Stimulated activated naive CD8-positive, alpha-beta T cell treated with anti-CD3 and anti-CD28 coated beads, Interleukin-15, amount 100 ng/mL, for 72 hours (primary cell): ENCODE measurements around the gene ALG3.

Experiments used
- ATAC-seq: fragments of 150-1000 bp; cut with Tn5 transposase; 2 replicates; pipeline ENCODE4 v1.10.0; 2021; ENCODE audit warnings: mild to moderate bottlenecking, moderate library complexity
- DNase-seq, 2 donors: peaks; one replicate each; pipeline ENCODE4 v3.0.0; 2021 to 2022
- H3K27ac Mint-ChIP-seq, 2 donors: one replicate each; pipeline ENCODE4 v1.8.0; 2022; ENCODE audit warnings: mild to moderate bottlenecking in 2 of 2, mixed read lengths in 2 of 2, moderate library complexity in 2 of 2
- H3K27me3 Mint-ChIP-seq: one replicate; pipeline ENCODE4 v1.8.0; 2022; ENCODE audit warnings: mixed read lengths
- H3K4me1 Mint-ChIP-seq: one replicate; pipeline ENCODE4 v1.8.0; 2022; ENCODE audit warnings: mild to moderate bottlenecking, mixed read lengths
- H3K4me3 Mint-ChIP-seq, 2 donors: one replicate each; pipeline ENCODE4 v1.8.0; 2022; ENCODE audit warnings: mild to moderate bottlenecking in 2 of 2, mixed read lengths in 2 of 2, moderate library complexity in 1 of 2
- H3K9me3 Mint-ChIP-seq, 2 donors: one replicate each; pipeline ENCODE4 v1.8.0; 2022; ENCODE audit warnings: mixed read lengths in 2 of 2

Gene ALG3

GRCh38 chr3:184242297-184242685, 6.5 kb downstream of the ALG3 start:
- DNase-seq (no peak), ATAC-seq (no peak)
- H3K27ac Mint-ChIP-seq: no peak overlapping the region
- no peaks in the 10 kb centered on the region for H3K9me3 Mint-ChIP-seq
- peaks cover 6% of the 10 kb centered on the region for H3K4me1 Mint-ChIP-seq
- H3K27me3 Mint-ChIP-seq: no peaks in the 10 kb centered on the region
- H3K4me3 Mint-ChIP-seq: no peak overlapping the region

DNA sequence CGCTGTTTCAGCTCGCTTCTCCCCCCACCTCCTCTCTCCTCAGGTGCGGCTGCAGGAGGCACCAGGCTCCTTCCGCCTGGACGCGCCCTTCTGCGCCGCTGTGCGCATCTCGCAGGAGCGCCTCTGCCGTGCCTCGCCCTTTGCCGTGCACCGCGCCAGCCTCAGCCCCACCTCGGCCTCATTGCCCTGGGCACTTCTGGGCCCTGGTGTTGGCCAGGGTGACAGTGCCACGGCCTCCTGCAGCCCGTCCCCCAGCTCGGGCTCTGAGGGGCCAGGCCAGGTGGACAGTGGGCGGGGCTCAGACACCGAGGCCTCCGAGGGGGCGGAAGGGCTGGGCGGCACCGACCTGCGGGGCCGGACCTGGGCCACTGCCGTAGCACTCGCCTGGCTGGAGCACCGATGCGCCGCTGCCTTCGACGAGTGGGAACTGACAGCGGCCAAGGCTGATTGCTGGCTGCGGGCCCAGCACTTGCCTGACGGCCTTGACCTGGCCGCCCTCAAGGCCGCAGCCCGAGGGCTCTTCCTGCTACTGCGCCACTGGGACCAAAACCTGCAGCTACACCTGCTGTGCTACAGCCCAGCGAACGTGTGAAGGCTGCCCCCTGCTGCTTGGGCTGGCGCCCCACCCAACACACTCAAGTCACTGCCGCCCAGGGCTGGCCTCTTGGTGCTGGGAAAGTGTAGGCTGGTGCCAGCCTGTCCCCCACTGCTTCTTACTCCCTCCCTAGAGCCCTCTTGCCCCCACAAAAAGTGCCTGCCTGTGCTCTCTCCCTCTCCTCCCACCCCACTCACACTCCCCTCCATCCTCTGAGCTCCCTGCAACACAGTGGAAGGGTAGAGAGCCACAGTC, 7.1 kb downstream of the ALG3 start:
- Mint-ChIP-seq H3K27me3 (no peaks in the 10 kb centered on the region), H3K4me3 (no peak overlapping the region), H3K4me1 (peaks cover 6% of the 10 kb centered on the region), H3K27ac (no peak overlapping the region), H3K9me3 (no peaks in the 10 kb centered on the region)
- ATAC-seq (peak; percentile 29), DNase-seq (no peak)

DNA sequence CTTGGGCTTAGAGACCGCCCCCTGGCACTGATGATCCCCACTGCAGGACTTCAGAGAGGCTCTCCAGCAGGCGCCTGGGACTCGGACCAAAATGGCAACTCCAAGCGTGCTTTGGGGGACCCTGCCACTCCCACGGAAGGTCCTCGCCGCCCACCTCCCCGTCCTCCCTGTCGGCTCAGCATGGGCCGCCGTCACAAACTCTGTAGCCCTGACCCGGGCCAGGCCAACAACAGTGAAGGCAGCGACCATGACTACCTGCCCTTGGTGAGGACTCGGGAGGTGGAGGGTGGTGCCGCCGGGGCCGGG, 7.7 kb downstream of the ALG3 start:
- no peak for DNase-seq
- H3K4me1 Mint-ChIP-seq: peaks cover 5% of the 10 kb centered on the region
- no peaks in the 10 kb centered on the region for H3K9me3 Mint-ChIP-seq
- H3K4me3 Mint-ChIP-seq: no peak overlapping the region
- H3K27ac Mint-ChIP-seq: no peak overlapping the region
- H3K27me3 Mint-ChIP-seq: no peaks in the 10 kb centered on the region
- peak; percentile 7 for ATAC-seq

DNA sequence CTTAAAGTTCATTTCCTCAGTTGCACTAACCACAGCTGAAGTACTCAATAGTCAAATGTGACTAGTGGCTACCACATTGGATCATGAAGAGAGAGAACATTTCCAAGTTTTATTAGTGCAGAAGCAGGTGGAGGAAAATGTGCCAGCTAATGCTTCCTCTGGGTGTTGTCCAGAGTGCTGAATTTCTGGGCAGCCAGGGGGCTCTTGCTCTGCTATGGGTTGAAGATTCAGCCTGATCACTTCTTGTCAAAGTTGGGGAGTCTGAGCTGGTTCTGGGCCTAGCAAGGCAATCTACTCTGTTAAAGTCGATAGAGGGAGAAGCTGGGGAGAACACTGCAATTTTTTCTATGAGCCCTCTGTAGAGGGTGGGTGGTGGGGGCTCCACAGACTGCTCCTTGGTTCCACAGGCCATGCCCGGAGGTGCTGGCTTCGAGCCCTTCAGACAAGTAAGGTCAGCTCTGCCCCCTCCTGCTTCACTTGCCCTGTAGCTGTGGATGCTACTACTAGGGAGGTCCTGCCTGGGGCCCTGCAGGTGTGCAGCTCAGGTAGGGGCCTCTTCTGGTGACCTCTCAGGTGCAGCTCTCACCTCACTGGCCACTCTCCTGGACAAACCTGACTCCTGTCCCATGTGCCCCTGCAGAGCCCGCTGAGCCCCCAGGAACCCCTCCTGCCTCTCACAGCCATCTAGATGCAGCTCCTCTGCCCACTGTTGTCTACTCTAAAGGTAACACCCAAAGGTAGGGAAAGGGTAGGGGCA, 8.2 kb downstream of the ALG3 start:
- Mint-ChIP-seq H3K4me1 (no peaks in the 10 kb centered on the region), H3K9me3 (no peaks in the 10 kb centered on the region)
- peak; percentile 16 for ATAC-seq

DNA sequence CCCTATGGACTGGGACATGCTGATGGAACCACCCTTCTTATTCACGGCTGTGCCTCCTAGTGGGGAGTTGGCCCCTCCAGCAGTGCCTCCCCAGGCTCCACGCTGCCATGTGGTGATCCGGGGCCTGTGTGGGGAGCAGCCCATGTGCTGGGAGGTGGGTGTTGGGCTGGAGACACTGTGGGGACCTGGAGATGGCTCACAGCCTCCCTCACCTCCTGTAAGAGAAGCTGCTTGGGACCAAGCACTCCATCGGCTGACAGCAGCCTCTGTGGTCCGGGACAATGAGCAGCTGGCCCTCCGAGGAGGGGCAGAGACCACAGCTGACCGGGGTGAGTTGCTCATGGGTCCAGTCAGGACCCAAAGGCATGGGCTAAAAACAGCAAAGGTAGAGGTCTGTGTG, 9.1 kb downstream of the ALG3 start:
- no peak for DNase-seq
- Mint-ChIP-seq H3K4me3 (no peak overlapping the region), H3K4me1 (no peaks in the 10 kb centered on the region), H3K27ac (no peak overlapping the region), H3K27me3 (no peaks in the 10 kb centered on the region), H3K9me3 (no peaks in the 10 kb centered on the region)
- no peak for ATAC-seq

More for the DNA sequence above, 8.2 kb downstream of the ALG3 start:
- no peak overlapping the region for H3K4me3 Mint-ChIP-seq
- H3K27me3 Mint-ChIP-seq: no peaks in the 10 kb centered on the region
- DNase-seq: no peak
- H3K27ac Mint-ChIP-seq: no peak overlapping the region

DNA sequence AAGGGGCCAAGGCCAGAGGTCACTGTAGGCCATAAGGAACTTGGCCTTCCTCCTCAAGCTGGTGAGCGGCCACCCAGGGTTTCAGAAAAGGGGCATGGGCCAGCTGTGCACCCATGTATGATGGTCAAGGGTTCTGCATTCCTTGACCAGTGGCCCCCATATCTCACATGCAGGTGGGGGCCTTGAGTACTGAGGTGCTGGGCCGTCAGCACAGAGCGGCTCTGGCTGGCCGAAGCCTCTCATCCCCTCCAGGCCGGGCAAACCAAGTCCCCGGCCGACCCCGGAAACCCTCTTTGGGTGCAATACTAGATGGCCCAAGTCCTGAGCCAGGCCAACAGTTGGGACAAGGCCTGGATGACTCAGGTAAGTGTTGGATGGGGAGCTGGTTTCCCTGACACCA, 9.5 kb downstream of the ALG3 start:
- Mint-ChIP-seq H3K27ac (no peak overlapping the region), H3K4me1 (no peaks in the 10 kb centered on the region), H3K9me3 (no peaks in the 10 kb centered on the region), H3K4me3 (no peak overlapping the region), H3K27me3 (no peaks in the 10 kb centered on the region)
- ATAC-seq: no peak
- DNase-seq: no peak

- Mint-ChIP-seq H3K4me1 (no peaks in the 10 kb centered on the region), H3K4me3 (no peak overlapping the region), H3K27me3 (peaks cover under 1% of the 10 kb centered on the region), H3K27ac (peak overlapping the region in 1 of 2 donors; percentile 7), H3K9me3 (no peaks in the 10 kb centered on the region)
- no peak for DNase-seq
- ATAC-seq: no peak
These were observed 10.4 kb downstream of the ALG3 start for GRCh38 chr3:184238246-184238818.

DNA sequence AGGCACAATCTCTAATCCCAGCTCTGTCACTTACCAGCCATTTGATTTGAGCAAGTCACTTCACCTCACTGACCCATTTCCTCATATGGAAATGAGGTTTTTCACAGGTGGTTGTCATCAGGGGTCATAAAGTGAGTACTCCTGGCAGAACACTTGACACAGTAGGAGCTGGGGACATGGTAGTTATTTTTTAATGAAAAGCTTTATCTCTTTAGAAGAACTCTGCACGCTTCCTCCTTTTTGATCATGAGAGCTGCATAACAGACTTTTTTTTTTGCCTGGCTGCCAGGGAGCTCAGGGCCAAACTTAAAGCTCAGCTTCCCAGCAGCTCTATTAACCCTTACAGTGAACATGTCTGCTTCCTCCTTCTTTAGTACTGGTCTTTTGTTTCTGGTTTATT, 11.0 kb downstream of the ALG3 start:
- no peak overlapping the region for H3K27ac Mint-ChIP-seq
- H3K27me3 Mint-ChIP-seq: peaks cover 6% of the 10 kb centered on the region
- H3K9me3 Mint-ChIP-seq: no peaks in the 10 kb centered on the region
- H3K4me1 Mint-ChIP-seq: no peaks in the 10 kb centered on the region
- ATAC-seq (no peak), DNase-seq (no peak)
- H3K4me3 Mint-ChIP-seq: no peak overlapping the region

DNA sequence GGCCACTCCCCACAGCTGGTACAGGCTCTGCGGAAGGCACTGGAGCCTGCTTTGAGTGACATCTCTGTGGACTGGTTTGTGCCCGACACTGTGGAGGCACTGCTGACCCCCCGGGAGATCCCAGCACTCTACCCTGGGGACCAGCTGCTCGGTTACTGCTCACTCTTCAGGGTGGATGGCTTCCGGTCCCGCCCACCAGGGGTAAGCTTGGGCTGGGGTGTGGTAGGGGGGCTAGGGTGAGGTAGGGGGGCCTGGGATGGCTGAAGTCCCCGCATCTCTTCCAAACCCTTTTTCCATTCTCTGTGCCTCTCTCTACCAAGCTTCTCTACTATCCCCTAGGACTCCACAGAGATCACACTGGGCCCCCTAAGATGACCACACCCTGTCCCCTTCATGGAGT, 11.6 kb downstream of the ALG3 start:
- no peak overlapping the region for H3K27ac Mint-ChIP-seq
- DNase-seq (no peak), ATAC-seq (no peak)
- no peaks in the 10 kb centered on the region for H3K4me1 Mint-ChIP-seq
- H3K27me3 Mint-ChIP-seq: peaks cover 12% of the 10 kb centered on the region
- no peak overlapping the region for H3K4me3 Mint-ChIP-seq
- no peaks in the 10 kb centered on the region for H3K9me3 Mint-ChIP-seq

GRCh38 chr3:184236636-184237035, 12.1 kb downstream of the ALG3 start:
- Mint-ChIP-seq H3K4me3 (no peak overlapping the region), H3K27ac (no peak overlapping the region), H3K9me3 (no peaks in the 10 kb centered on the region), H3K27me3 (peaks cover 17% of the 10 kb centered on the region), H3K4me1 (no peaks in the 10 kb centered on the region)
- ATAC-seq (no peak), DNase-seq (no peak)

DNA sequence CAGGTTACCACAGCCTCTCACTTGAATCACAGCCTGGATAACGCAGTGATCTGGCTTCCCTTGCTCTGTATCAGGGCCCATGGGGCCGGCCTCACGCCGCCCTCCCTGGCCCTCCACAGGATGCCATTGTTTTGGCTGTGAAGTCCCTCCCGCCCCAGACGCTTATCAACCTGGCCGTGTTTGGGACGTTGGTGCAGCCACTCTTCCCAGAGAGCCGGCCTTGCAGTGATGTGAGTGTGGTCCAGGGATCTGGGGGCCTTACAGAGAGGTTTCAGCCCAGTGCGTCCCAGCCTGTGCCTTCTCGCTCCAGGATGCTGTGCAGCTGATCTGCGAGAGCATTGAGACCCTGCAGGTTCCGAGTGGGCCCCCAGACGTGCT, 12.7 kb downstream of the ALG3 start:
- H3K27ac Mint-ChIP-seq: no peak overlapping the region
- ATAC-seq (no peak), DNase-seq (no peak)
- H3K4me1 Mint-ChIP-seq: peaks cover 6% of the 10 kb centered on the region
- H3K27me3 Mint-ChIP-seq: peaks cover 24% of the 10 kb centered on the region
- H3K4me3 Mint-ChIP-seq: no peak overlapping the region
- no peaks in the 10 kb centered on the region for H3K9me3 Mint-ChIP-seq

DNA sequence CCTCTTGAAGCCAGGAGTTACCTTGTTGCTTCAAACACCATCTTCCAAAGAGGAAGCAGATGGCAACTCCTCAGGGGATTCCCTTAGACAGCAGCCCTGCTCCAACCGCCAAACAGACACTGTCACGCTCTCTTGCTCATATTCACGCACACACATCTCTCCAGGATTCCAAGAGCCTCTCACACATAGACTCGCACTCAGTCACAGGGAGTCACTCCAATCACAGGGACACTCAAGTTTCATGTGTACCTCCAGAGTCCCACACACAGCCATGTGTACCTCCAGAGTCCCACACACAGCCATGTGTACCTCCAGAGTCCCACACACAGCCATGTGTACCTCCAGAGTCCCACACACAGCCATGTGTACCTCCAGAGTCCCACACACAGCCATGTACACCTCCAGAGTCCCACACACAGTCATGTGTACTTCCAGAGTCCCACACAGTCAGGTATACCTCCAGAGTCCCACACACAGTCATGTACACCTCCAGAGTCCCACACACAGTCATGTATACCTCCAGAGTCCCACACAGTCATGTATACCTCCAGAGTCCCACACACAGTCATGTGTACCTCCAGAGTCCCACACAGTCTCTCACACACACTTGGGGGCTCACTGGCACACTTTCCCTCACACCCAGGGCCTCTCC, 13.3 kb downstream of the ALG3 start:
- Mint-ChIP-seq H3K27ac (no peak overlapping the region), H3K4me1 (peaks cover 10% of the 10 kb centered on the region)

DNA sequence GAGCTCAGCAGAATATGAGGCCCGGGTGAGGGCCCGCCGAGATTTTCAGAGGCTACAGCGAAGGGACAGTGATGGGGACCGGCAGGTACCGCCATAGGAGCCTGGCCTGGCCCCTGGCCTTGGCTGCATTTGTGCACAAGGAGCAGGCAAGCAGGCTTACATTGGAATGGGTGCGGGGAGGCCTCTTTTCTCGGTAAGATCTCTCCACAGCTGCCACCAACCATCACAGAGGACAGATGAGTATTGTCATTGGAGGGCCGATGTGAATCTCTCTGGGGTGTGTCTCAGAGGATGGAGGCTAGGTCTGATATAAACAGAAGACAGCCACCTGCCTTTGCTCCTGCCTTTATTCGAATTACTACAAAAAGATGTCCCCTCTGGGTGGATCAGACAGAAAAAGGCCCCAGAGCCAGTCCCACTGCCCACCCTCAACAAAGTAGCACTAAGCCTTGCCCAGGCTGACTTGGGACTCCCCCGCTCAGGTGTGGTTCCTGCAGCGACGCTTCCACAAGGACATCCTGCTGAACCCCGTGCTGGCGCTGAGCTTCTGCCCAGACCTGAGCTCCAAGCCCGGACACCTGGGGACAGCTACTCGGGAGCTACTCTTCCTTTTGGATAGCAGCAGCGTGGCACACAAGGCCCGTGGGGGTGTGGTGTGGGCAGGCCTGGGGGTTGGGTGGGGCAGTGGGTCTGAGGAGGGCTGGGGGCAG, 13.9 kb downstream of the ALG3 start:
- peaks cover 28% of the 10 kb centered on the region for H3K27me3 Mint-ChIP-seq
- no peak overlapping the region for H3K27ac Mint-ChIP-seq
- DNase-seq (no peak), ATAC-seq (no peak)
- no peak overlapping the region for H3K4me3 Mint-ChIP-seq
- H3K4me1 Mint-ChIP-seq: peaks cover 10% of the 10 kb centered on the region
- H3K9me3 Mint-ChIP-seq: no peaks in the 10 kb centered on the region

More for the DNA sequence above, 13.3 kb downstream of the ALG3 start:
- ATAC-seq: no peak
- Mint-ChIP-seq H3K4me3 (no peak overlapping the region), H3K9me3 (no peaks in the 10 kb centered on the region), H3K27me3 (peaks cover 28% of the 10 kb centered on the region)
- no peak for DNase-seq

DNA sequence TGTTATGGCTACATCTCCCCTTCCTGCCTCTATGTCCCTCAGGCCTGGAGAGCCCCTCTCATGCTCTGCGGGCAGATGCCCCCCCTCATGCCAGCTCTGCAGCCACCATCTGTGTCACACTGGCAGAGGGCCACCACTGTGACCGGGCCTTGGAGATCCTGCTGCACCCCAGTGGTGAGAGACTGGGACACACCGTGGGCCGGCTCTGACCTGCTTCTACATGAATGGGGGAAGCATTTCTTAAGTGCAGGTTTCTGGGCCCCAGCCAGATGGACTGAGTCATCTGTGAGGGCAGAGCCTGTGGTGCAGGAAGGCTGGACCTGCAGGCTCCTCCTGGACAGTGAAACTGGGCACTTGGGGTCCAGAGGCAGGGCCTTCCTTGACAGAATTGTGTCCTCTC, 14.5 kb downstream of the ALG3 start:
- Mint-ChIP-seq H3K4me3 (no peak overlapping the region), H3K27me3 (peaks cover 29% of the 10 kb centered on the region), H3K4me1 (peaks cover 10% of the 10 kb centered on the region), H3K9me3 (no peaks in the 10 kb centered on the region), H3K27ac (no peak overlapping the region)
- DNase-seq (no peak), ATAC-seq (no peak)

DNA sequence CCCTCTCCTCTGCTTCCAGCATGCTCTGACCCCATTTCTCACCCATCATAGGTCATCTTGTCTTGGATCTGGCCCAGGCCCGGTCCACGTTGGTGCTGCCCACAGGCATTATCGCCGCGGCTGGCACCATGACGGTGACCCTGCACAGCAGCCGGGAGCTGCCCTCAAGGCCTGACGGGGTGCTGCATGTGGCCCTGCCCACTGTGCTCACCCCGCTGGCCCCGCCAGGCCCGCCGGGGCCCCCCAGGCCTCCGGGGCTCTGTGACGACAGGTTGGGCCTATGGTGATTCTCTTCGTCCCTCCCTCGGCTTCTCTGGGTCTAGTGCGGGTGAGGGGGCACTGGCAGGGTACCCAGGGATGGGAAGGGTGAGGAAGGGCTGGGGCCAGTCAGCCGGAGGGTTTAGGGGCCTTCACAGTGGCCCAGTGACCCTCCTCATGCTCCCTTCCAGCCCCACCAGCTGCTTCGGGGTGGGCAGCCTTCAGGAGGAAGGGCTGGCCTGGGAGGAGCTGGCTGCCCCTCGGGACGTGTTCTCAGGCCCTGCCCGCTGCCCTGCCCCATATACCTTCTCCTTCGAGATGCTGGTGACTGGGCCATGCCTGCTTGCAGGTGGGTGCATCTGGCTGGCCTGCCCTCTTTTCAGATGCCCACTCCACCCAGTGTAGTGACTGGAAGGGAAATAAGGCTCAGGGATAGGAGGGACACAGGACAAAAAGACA, 15.5 kb downstream of the ALG3 start:
- DNase-seq (no peak), ATAC-seq (no peak)
- Mint-ChIP-seq H3K27ac (no peak overlapping the region), H3K4me1 (peaks cover 15% of the 10 kb centered on the region), H3K9me3 (no peaks in the 10 kb centered on the region), H3K4me3 (no peak overlapping the region), H3K27me3 (peaks cover 38% of the 10 kb centered on the region)
